NOMO-1 (cell line): ENCODE measurements around the gene PARD3B.

Experiments
- DNase-seq, 2 experiments: peaks; one replicate each; lab custom pipeline; 2025; ENCODE audit not compliant: unreplicated experiment in 2 of 2; lab: John Stamatoyannopoulos, UW

The PARD3B gene

DNA sequence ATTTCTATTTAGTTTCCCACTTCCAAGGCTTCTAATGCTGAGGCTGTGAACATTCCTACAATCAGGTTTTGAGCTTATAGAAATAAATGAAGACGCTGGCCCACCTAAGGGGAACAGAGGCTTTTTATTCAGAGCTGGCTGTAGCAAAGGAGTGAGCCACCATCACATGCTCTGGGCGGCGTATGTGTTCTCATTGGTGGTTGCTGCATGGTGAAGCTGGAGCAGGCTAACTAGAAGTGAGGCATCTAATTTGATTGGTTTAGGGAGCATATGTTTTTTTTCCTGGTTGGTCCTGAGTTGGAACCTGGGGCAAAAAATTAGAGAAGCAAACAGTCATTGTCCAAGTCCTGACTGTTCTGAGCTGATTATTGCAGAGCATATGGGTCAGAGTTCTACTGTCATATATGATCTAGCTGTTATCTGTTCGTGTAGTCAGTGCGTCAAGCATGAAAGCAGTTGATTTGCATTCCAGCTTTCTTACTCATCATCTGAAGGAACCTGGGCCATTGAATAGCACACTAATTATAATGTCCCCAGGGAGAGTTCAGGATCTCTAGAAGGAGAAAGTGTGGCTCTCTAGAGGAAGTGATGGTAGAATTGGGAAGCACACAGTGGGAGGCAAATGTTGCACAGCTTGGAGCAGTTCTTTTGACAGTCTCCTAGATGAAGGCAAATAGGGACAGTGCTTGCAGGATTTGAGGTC lies 279.6 kb downstream of the PARD3B start:
- no peak for DNase-seq

DNA sequence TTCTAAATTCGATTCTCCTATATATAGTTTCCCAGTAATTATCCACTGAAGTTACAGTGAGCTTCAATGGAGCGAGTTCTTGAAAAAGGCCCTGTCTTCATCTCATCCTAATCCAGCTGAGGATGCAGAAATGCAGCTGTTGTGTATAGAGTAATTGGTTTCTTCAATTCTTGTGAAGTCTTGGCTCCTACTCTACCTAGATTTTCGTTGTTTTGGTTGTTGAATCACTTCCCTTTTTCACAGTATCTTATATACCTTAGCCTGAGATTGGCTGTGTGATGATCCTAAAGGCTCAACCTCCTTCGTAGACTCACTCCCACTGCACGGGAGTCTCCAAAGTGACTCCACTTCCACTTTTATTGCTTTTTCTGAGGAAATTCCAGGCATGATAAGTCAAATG lies 280.4 kb downstream of the PARD3B start:
- DNase-seq = no peak

DNA sequence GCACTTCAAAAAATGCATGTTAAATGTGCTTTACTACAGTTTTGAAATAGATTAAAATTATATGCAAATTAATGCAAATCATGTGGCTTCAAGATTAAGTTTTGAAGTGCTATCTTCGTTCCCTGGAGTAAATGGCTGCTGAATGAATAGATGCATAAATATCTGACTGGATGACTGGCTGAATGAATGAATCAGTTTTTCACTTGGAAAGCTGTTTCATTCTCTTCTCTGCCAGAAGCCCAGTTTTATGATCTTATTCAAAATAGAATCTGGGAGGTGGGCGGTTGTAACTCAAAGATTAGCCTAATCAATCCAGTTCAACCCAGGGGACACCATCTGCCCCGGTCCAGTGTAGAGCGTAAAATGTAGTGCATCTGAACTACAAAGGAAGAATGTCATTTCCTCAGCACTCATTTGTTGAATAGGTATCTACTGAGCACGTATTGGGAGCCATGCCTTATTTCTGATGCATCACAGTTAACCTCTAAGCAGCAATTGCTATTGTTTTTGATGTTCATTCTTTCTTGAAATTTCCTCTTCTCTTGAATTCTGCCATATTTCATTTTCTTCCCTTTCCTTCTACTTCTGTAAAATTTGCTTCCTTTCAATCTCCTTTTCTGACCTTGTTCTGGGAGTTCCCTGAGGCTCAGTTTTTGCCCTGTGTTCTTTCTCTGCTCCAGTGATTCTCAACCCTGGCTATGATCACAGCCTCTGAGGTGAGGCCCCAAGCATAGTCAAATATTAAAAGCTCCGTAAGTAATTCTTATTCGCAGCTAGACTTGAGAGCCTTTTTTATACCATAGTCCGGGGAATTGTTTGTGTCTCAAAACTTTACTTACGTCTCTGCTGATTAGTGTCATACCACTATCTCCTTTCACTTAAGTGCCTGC lies 282.7 kb downstream of the PARD3B start:
- no peak for DNase-seq

DNA sequence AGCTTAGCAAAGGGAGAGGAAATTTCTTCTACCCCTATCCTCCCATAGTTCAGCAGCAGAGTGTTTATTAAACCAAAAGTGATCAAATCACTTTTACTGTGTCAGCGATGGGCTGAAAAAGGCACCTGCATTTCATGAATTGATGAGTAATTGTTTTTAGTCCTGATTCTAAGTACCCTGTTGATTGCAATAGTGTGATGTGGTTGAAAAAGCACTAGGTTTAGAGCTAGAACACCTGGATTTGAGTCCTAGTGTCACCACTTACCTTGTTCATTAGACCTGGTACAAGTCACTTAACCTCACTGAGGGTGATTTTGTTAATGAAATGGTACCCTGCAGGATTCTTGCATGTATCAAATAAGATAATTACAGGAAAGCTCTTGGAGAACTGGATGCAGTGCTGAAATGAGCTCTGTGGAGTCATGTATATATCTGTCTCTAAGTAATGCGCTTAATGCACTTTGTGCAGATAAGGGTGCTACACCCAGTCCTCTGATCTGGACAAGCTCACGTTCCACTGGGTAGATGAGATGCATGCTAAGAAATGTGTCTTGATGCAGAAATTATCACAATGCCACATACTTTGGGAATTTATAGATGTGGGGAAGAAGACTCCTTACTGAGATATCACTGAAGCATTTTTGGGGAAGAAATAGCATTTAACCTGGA lies 289.6 kb downstream of the PARD3B start:
- no peak for DNase-seq

GRCh38 chr2:204835786-204836185 lies 290.5 kb downstream of the PARD3B start:
- no peak for DNase-seq

DNA sequence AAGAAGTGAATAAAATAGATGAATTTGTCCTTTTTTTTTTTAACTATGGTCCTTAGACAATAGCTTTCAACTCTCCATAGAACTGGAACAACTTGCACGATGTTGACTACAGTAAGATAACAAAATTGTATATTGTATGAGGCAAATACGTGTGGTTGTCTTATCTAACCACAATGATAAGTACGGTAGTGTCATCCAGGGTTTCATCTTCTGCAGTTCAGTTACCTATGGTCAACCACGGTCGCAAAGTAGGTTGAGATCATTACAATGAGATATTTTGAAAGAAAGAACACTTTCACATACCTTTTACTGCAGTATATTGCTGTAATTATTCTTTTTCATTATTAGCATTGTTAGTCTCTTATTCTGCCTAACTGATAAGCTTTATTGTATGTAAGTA lies 295.2 kb downstream of the PARD3B start:
- DNase-seq = no peak

DNA sequence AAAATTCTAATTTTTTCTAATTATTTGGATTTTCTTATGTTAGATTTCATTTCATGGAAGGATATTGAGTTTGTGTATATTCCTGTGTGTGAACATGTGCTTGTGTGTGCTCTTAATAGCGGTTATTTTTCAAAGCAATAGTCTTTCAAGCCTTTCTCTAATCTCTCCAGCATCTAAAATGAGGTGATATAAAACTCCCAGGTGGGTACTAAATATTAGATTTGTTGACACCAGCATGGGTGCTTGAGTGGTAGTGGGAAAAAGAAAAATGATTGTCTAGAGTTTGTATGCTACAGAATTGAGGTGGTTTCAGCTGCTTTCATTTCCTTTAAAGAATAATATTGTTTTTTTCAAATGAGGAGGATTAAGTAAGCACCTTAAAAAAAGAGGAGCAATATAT lies 296.8 kb downstream of the PARD3B start:
- no peak for DNase-seq

DNA sequence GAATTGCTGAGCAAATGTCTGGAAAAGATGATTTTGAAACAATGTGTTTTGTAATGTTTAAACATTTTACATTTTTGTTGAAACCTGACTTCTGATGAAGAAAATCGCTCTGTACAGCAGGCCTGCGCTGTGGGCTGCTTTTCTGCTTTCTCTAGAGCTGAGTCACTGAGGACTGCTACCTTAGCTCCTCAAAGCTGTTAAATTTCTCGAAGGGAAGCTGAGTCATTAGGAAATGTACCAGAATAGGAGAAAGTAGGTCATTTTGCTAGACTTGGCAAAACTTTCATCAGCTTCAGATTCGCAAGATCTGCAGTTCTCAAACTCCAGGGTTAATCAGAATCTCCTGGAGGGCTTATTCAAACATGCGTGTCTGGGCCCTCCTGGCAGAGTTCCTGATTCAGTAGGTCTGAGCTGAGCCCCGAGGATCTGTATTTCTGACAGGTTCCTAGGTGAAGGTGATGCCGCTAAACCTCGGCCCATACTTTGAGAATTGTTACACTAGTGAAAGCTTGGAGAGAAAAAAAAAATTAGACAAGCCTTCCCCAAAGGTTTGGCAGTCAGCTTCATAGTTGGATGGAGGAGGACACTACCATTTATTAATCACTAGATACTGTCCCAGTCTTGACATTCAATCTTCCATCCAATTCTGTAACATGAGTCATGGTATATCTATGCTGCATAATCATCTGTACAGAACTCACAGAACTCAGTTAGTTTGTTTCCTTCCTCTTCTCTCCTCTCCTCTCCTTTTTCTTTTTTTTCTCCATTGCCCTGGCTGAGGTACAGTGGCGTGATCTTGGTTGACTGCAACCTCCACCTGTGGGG lies 297.6 kb downstream of the PARD3B start:
- DNase-seq = no peak

DNA sequence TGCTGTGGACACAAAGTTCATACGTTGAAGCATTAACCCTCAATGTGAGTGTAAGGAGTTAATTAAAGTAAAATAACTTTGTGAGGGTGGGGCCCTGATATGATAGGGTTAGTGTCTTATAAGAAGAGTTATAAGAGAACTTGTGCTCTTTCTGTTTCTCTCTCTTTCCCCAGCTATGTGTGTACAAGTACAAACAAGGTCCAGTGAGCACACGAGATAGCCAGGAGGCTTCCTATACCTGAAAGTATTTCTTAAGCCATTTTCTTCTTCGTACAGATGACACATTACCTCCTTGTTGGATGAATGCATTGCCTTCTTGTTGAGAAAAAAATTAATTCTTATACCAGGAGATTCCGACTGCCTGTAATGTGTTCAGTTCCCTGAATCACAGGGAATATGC lies 301.2 kb downstream of the PARD3B start:
- no peak for DNase-seq

GRCh38 chr2:204849892-204850291 lies 304.6 kb downstream of the PARD3B start:
- DNase-seq = no peak

DNA sequence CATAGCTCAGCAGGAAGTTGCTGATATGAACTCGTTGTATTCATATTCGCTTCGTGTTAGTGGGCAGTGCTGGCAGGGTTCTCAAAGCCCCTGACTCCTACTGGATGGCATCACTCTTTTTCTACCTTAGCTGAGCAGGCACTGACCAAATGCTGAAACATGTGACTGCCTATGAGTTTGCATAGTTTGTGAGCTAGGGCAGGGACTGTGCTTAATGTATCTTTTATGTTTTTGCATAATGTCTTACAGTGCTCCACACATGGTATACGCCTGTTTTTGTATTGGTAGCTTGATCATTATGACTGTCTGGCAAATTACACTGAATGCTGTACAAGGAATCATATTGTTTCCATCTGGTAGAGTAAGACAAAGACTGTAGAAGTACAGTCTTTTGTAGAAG lies 305.3 kb downstream of the PARD3B start:
- DNase-seq = no peak

- no peak for DNase-seq
Measured at GRCh38 chr2:204853905-204854304, 308.6 kb downstream of the PARD3B start.

- no peak for DNase-seq
Measured at GRCh38 chr2:204860274-204860673, 315.0 kb downstream of the PARD3B start.

GRCh38 chr2:204862809-204863208 lies 317.5 kb downstream of the PARD3B start:
- DNase-seq = no peak

DNA sequence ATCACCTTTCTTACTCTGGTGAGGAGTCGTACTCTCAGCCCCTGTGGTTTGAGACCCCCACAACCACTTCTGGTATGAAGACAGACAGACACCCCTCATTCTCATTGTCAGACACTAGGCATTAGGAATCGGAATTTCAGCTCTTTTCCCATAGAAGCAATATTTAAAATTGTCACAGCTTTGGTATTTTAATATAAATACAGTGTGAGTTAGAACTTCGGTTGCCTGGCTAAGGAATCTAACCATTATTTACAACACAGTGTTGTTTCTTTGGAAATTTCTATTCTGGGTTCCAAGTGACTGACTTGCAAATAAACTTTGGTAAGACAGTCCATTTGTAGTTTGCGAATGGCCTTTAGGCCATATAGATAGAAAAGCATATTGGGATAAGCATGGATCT lies 318.1 kb downstream of the PARD3B start:
- DNase-seq = no peak

GRCh38 chr2:204869132-204869823 lies 324.0 kb downstream of the PARD3B start:
- no peak for DNase-seq

DNA sequence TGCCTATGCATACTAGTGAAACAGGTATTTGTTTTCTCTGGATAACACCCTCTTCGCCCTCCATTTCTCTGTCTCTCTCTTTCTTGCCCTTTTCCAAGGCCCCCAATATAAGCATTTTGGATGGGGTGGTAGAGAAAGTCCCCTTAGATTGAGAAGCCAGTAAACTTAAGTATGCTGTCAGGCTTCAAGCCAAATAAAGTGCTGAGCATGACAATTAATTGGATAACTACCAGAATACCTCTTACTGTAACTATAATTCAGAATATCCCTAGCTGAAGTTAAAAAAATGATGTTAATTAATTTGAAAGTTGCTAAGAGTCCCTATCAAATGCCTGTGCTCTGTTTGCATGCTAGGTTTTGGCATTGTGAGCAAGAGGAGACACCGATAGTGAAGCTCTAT lies 324.8 kb downstream of the PARD3B start:
- DNase-seq = no peak

- DNase-seq = peak in 1 of 2 experiments; percentile 7
Measured at GRCh38 chr2:204871231-204871953, 326.1 kb downstream of the PARD3B start.

GRCh38 chr2:204876311-204876710 lies 331.0 kb downstream of the PARD3B start:
- no peak for DNase-seq

- DNase-seq = no peak
Measured at GRCh38 chr2:204877691-204878090, 332.4 kb downstream of the PARD3B start.
